HCT116 (cell line): ENCODE measurements around the gene SLC22A9. TPM values are rescaled to one million over a fixed set of nuclear protein-coding genes. Genes with fewer than 3 reads are reported as not detected.
"Not testable (repeated sequence)": the region's sequence is repeated elsewhere in the genome, so short reads cannot be mapped to it uniquely, and the experiment has no call there.

Experiments used
- ATAC-seq: fragments of 200-7000 bp; cut with Tn5 transposase; 2 replicates; pipeline ENCODE4 v1.9.1; 2020; ENCODE audit warnings: mild to moderate bottlenecking, moderate library complexity
- BruUV-seq: library from RNA; stranded (reverse); fragments of 400-500 nt; replicated peaks from 2 replicates; lab custom pipeline; 2021; lab: Mats Ljungman, UMichigan
- CTCF ChIA-PET: fragments of 300-600 bp; sonication (Branson Sonifier 250); formaldehyde crosslinking; loops from one replicate; lab custom pipeline; 2021; ENCODE audit warnings: antibody characterized with exemption; lab: Charles Lee
- POLR2A ChIA-PET: fragments of 300-600, 350-600 bp; sonication (Branson Sonifier 250); formaldehyde crosslinking; loops from one replicate; lab custom pipeline; 2021; ENCODE audit warnings: antibody characterized with exemption; lab: Charles Lee
- RAD21 ChIA-PET, 2 experiments: fragments of 300-600 bp; sonication (Branson Sonifier 250); formaldehyde crosslinking; loops; one replicate each; lab custom pipeline; 2023; ENCODE audit warnings: low total read pairs in 2 of 2; ENCODE audit not compliant: uncharacterized antibody in 2 of 2, unreplicated experiment in 2 of 2, low non-redundant PET in 1 of 2; lab: Charles Lee
- DNase-seq: peaks from one replicate; pipeline ENCODE4 v3.0.0-alpha.2; 2010; ENCODE audit warnings: low read depth, low spot score
- H2AFZ ChIP-seq: fragments of 200-600 bp; shearing (Covaris generic), sonication (generic); 2 replicates; pipeline ENCODE4 v1.6.1; 2017; ENCODE audit warnings: low read depth, mixed run types, mixed read lengths, antibody characterized with exemption, low read length; ENCODE audit not compliant: poor library complexity, severe bottlenecking
- H3K27ac ChIP-seq: 2 replicates; pipeline ENCODE4 v1.5.1; 2012; ENCODE audit warnings: low read depth, low read length
- H3K27me3 ChIP-seq: fragments of 200-600 bp; sonication (generic); 2 replicates; pipeline ENCODE4 v1.6.1; 2016; ENCODE audit warnings: mixed run types, low read length, mixed read lengths; ENCODE audit not compliant: insufficient read depth
- H3K36me3 ChIP-seq, 2 experiments: fragments of 200-500 bp in 1 of 2; fragments of 200-600 bp in 1 of 2; sonication (Bioruptor generic) in 1 of 2; sonication (generic) in 1 of 2; 2 replicates each; pipeline versions ENCODE4 v1.5.1 to v1.6.1; 2014 to 2016; ENCODE audit warnings: low read length in 2 of 2, inconsistent platforms in 1 of 2, mixed read lengths in 1 of 2, mixed run types in 1 of 2; ENCODE audit not compliant: insufficient read depth in 2 of 2, control insufficient read depth in 1 of 2
- H3K4me1 ChIP-seq, 2 experiments: fragments of 200-600 bp in 1 of 2; sonication (generic) in 1 of 2; 2 replicates each; pipeline versions ENCODE4 v1.5.1 to v1.6.1; 2012 to 2017; ENCODE audit warnings: low read length in 2 of 2, inconsistent platforms in 1 of 2, mild to moderate bottlenecking in 1 of 2, mixed read lengths in 1 of 2, mixed run types in 1 of 2, moderate library complexity in 1 of 2; ENCODE audit not compliant: insufficient read depth in 2 of 2, control insufficient read depth in 1 of 2
- H3K4me2 ChIP-seq: fragments of 200-600 bp; sonication (generic); 2 replicates; pipeline ENCODE4 v1.6.1; 2017; ENCODE audit warnings: mixed run types, low read length, mixed read lengths
- H3K4me3 ChIP-seq, 2 experiments: fragments of 200-600 bp in 1 of 2; sonication (generic) in 1 of 2; replicated peaks in 1 of 2; 2 replicates each; pipeline ENCODE4 v1.5.1; 2011 to 2016; ENCODE audit warnings: low read length in 2 of 2, control low read depth in 1 of 2, low read depth in 1 of 2, mild to moderate bottlenecking in 1 of 2, mixed read lengths in 1 of 2, mixed run types in 1 of 2
- H3K79me2 ChIP-seq: fragments of 200-600 bp; sonication (generic); 2 replicates; pipeline ENCODE4 v1.6.1; 2017; ENCODE audit warnings: mild to moderate bottlenecking, mixed run types, low read length, moderate library complexity, mixed read lengths; ENCODE audit not compliant: insufficient read depth
- H3K9ac ChIP-seq: fragments of 200-600 bp; sonication (generic); 2 replicates; pipeline ENCODE4 v1.6.1; 2016; ENCODE audit warnings: low read length, mixed read lengths
- H3K9me2 ChIP-seq: fragments of 200-600 bp; sonication (generic), shearing (Covaris generic); 2 replicates; pipeline ENCODE4 v1.6.1; 2017; ENCODE audit warnings: mixed run types, mild to moderate bottlenecking, moderate library complexity; ENCODE audit not compliant: insufficient read depth
- H3K9me3 ChIP-seq, 2 experiments: fragments of 200-500 bp in 1 of 2; fragments of 200-600 bp in 1 of 2; sonication (Bioruptor generic) in 1 of 2; sonication (generic) in 1 of 2; 2 replicates each; pipeline ENCODE4 v1.6.1; 2014 to 2017; ENCODE audit warnings: low read length in 2 of 2, mixed read lengths in 2 of 2, inconsistent platforms in 1 of 2, low read depth in 1 of 2, mild to moderate bottlenecking in 1 of 2, mixed run types in 1 of 2, moderate library complexity in 1 of 2; ENCODE audit not compliant: control insufficient read depth in 1 of 2, insufficient read depth in 1 of 2
- H4K20me1 ChIP-seq: fragments of 200-600 bp; sonication (generic), shearing (Covaris generic); 2 replicates; pipeline ENCODE4 v1.6.1; 2017; ENCODE audit warnings: mixed run types, mild to moderate bottlenecking, moderate library complexity; ENCODE audit not compliant: insufficient read depth
- CEBPB ChIP-seq: IDR thresholded peaks from 2 replicates; pipeline ENCODE4 v1.6.1; 2012; ENCODE audit warnings: low read depth
- ELF1 ChIP-seq: IDR thresholded peaks from 2 replicates; pipeline ENCODE4 v1.6.1; 2012; ENCODE audit warnings: low read depth, borderline replicate concordance
- EZH2phosphoT487 ChIP-seq: fragments of 200-600 bp; IDR thresholded peaks from 2 replicates; pipeline ENCODE4 v1.6.1; 2018; ENCODE audit warnings: antibody characterized with exemption, borderline replicate concordance
- FOSL1 ChIP-seq: IDR thresholded peaks from 2 replicates; pipeline ENCODE4 v1.6.1; 2012; ENCODE audit warnings: low read depth
- POLR2AphosphoS5 ChIP-seq: IDR thresholded peaks from 2 replicates; pipeline ENCODE4 v1.6.1; 2011; ENCODE audit warnings: mild to moderate bottlenecking, low read depth, low read length, moderate library complexity
- SIN3A ChIP-seq: IDR thresholded peaks from 2 replicates; pipeline ENCODE4 v1.6.1; 2012; ENCODE audit warnings: low read depth
- TCF7L2 ChIP-seq: IDR thresholded peaks from 2 replicates; pipeline ENCODE4 v1.7.0; 2011; ENCODE audit warnings: borderline replicate concordance, inconsistent platforms; ENCODE audit not compliant: insufficient read depth, insufficient read length; ENCODE audit errors: extremely low read depth
- YY1 ChIP-seq: IDR thresholded peaks from 2 replicates; pipeline ENCODE4 v1.6.1; 2011; ENCODE audit warnings: low read length, low read depth, moderate library complexity, mild to moderate bottlenecking; ENCODE audit not compliant: insufficient replicate concordance; ENCODE audit errors: extremely low read depth
- ZFX ChIP-seq: fragments of 450-650 bp; IDR thresholded peaks from 2 replicates; pipeline ENCODE4 v1.6.1; 2017
- intact Hi-C: fragments of 100-400 bp; cut with micrococcal nuclease; formaldehyde crosslinking; loops from 2 replicates; pipeline ENCODE4 v1.10.0; 2022
- total RNA-seq: library from RNA; stranded (reverse); gene quantifications from one replicate; pipeline ENCODE4 v1.2.1, GENCODE V29; 2021; ENCODE audit not compliant: unreplicated experiment
- TF ChIP-seq, protein P1 (sequence below): IDR thresholded peaks from 2 replicates; pipeline ENCODE4 v1.6.1; 2012
- TF ChIP-seq, protein P2 (sequence below): IDR thresholded peaks from 2 replicates; pipeline ENCODE4 v1.6.1; 2012

SLC22A9 gene
- total RNA-seq, 1 experiment from 2014 or later = not detected

DNA sequence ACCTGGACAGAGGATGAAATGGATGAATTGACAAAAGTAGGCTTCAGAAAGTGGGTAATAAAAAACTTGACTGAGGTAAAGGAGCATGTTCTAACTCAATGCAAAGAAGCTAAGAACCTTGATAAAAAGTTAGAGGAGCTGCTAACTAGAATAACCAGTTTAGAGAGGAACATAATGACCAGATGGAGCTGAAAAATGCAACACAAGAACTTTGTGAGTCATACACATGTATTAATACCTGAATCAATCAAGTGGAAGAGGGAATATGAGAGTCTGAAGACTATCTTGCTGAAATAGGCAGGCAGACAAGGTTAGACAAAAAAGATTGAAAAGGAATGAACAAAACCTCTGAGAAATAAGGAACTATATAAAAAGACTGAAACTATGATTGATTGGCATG, 47.9 kb upstream of the SLC22A9 start:
- Histone ChIP-seq H3K4me1 (no peaks in the 10 kb centered on the region), H3K9me2 (no peaks in the 10 kb centered on the region), H3K27ac (no peak overlapping the region), H3K9ac (no peak overlapping the region), H3K27me3 (peaks cover 4% of the 10 kb centered on the region; the same call in 1 of the 2 replicates), H2AFZ (no peak overlapping the region), H3K79me2 (no peaks in the 10 kb centered on the region), H4K20me1 (no peaks in the 10 kb centered on the region), H3K9me3 (no peaks in the 10 kb centered on the region), H3K4me2 (no peak overlapping the region), H3K36me3 (no peaks in the 10 kb centered on the region), H3K4me3 (no peak overlapping the region)
- POLR2A ChIA-PET = no interaction called here
- intact Hi-C loops = no loop called here
- CTCF ChIA-PET = no interaction called here
- RAD21 ChIA-PET = no interaction called here
- ATAC-seq (no peak), DNase-seq (no peak)
- TF ChIP-seq TCF7L2 (no peak), YY1 (no peak), EZH2phosphoT487 (no peak), SIN3A (no peak), CEBPB (no peak), FOSL1 (no peak), ZFX (no peak), ELF1 (no peak), POLR2AphosphoS5 (no peak)
- TF ChIP-seq, protein P1, sequence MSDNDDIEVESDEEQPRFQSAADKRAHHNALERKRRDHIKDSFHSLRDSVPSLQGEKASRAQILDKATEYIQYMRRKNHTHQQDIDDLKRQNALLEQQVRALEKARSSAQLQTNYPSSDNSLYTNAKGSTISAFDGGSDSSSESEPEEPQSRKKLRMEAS = no peak
- TF ChIP-seq, protein P2, sequence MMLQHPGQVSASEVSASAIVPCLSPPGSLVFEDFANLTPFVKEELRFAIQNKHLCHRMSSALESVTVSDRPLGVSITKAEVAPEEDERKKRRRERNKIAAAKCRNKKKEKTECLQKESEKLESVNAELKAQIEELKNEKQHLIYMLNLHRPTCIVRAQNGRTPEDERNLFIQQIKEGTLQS = no peak
- no TSS peak for BruUV-seq

DNA sequence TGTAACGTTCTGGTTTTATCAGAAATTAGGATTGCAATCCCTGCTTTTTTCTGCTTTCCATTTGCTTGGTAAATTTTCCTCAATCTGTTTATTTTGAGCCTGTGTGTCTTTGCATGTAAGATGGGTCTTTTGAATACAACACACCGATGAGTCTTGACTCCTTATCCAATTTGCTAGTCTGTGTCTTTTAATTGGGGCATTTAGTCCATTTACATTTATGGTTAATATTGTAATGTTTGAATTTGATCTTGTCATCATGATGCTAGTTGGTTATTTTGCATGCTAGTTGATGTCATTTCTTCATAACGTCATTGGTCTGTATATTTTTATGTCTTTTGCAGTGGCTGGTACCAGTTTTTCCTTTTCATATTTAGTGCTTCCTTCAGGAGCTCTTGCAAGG, 34.5 kb upstream of the SLC22A9 start:
- H4K20me1 ChIP-seq, H3K4me2 ChIP-seq, H3K9me3 ChIP-seq, BruUV-seq, H3K4me1 ChIP-seq, ATAC-seq, DNase-seq, POLR2A ChIA-PET, H3K4me3 ChIP-seq, RAD21 ChIA-PET, intact Hi-C loops, H3K9me2 ChIP-seq, H2AFZ ChIP-seq, CTCF ChIA-PET, H3K36me3 ChIP-seq, H3K27ac ChIP-seq, H3K79me2 ChIP-seq, H3K9ac ChIP-seq: not testable (repeated sequence)
- H3K27me3 ChIP-seq = peaks cover 23% of the 10 kb centered on the region
